Subcutaneous preadipocyte (primary cell): Measurements from ENCODE around the gene ZNF680. TPM values are rescaled to one million over a fixed set of nuclear protein-coding genes. Genes with fewer than 3 reads are reported as not detected.

Experiments
- total RNA-seq: library from RNA; depleted of rRNA; stranded (reverse); fragments of >200 nt; gene quantifications from 2 replicates; pipeline ENCODE4 v1.2.3, GENCODE V29; 2012

Gene ZNF680
- 10.0 and 10.7 TPM in 2 replicates for total RNA-seq

DNA sequence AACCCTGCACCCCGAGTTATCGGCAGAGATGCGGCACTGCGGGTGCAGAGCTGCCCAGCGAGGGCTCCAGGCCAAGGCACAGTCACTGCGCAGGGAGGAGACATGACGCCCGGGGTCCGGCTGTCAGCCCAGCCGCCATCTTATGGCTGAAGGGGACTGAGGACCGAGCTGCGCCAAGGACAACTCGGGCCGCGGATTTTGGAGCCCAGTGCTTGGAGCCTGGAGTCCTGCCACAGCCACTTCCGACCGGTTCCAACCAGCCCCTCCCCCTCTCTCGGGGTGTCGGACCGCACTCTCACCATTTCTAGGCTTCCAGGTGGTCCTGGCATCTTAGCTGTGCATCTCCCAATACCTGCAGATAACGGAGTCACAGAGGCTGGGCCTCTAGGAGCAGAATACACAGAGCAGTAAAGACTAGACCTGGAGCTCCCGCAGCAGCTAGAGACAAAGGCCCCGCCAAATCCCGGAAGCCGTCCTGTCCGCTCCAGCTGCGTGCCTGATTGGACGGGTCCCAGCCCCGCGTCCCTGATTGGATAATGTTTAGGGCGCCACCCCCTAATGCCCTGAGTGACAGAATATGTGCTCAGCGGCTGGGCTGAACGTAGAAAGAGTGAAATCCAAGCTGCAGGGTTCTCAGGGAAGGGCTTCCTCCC is at the start of gene ZNF680:
Gene ZNF680, minus strand, starts transcription at position 446 of the 653 bp plus-strand sequence. Its CDS starts 117 bp downstream, at position 329.

Other genes with a start within 250 kb of the ZNF680 start
- gene ZNF736, start 249.1 kb downstream of the ZNF680 start, total RNA-seq = 10.2 and 11.8 TPM in 2 replicates
- gene ZNF107, start 103.1 kb upstream of the ZNF680 start, total RNA-seq = 4.0 and 4.7 TPM in 2 replicates
- 7.2 and 7.7 TPM in 2 replicates for gene ZNF138, start 231.4 kb upstream of the ZNF680 start, total RNA-seq